ENCODE data around the gene TATDN2.

The TATDN2 gene

GRCh38 chr3:10205451-10206165 is 42.7 kb upstream of the TATDN2 start:
- H3K9ac ChIP-seq (ENCODE audit: low read length), result no peak overlapping the region
- DNase-seq, result peak; percentile 77 to 90

GRCh38 chr3:10206166-10206511 is 42.1 kb upstream of the TATDN2 start:
- no CpG with 5 or more reads among the region's 5 CpGs for WGBS (ENCODE audit: extremely low coverage, insufficient coverage, insufficient read length)
- no peak overlapping the region for H3K4me2 ChIP-seq (ENCODE audit: low read length)
- DNase-seq, result peak; percentile 45 to 46
- H3K18ac ChIP-seq (ENCODE audit: low read length), result no peak overlapping the region
- peaks cover 13% of the 10 kb centered on the region for H3K79me1 ChIP-seq (ENCODE audit: low read length)
- H2AK5ac ChIP-seq (ENCODE audit: low read length), result no peak overlapping the region
- H3K9ac ChIP-seq (ENCODE audit: low read length), result no peak overlapping the region
- no peaks in the 10 kb centered on the region for H3K27me3 ChIP-seq (ENCODE audit: insufficient read depth, low read length)
- peaks cover 2% of the 10 kb centered on the region for H3K9me3 ChIP-seq (ENCODE audit: insufficient read depth, low read depth, low read length)
- no peak overlapping the region for H2AFZ ChIP-seq (ENCODE audit: insufficient read depth, low read length, poor library complexity)
- no peaks in the 10 kb centered on the region for H3K79me2 ChIP-seq (ENCODE audit: control insufficient read depth, insufficient read depth, low read length, poor library complexity)
- no peak overlapping the region for H4K12ac ChIP-seq (ENCODE audit: low read depth, low read length)
- no peak overlapping the region for H3K4me3 ChIP-seq (ENCODE audit: low read depth, low read length)
- H2BK12ac ChIP-seq (ENCODE audit: low read length), result no peak overlapping the region
- no peak overlapping the region for H2BK5ac ChIP-seq (ENCODE audit: low read depth, low read length, poor library complexity)
- no peak overlapping the region for H3K23ac ChIP-seq (ENCODE audit: low read length)
- peaks cover 16 to 17% of the 10 kb centered on the region in 2 experiments for H3K4me1 ChIP-seq (ENCODE audit: control insufficient read depth in 1 of 2, insufficient read depth in 2 of 2, low read length in 2 of 2)
- H3K27ac ChIP-seq (ENCODE audit: low read depth, low read length), result peak overlapping the region; percentile 23
- no peaks in the 10 kb centered on the region for H3K36me3 ChIP-seq (ENCODE audit: control insufficient read depth in 1 of 2, insufficient read depth in 2 of 2, low read length in 2 of 2)
- H4K91ac ChIP-seq (ENCODE audit: low read depth, low read length), result peak overlapping the region; percentile 7
- H3K14ac ChIP-seq (ENCODE audit: low read length), result no peak overlapping the region
- no peak overlapping the region for H4K8ac ChIP-seq (ENCODE audit: low read depth, low read length)
- no peak overlapping the region for H3K4ac ChIP-seq (ENCODE audit: low read depth, low read length)
- H2BK120ac ChIP-seq (ENCODE audit: insufficient read depth, low read length, poor library complexity), result no peak overlapping the region

More at GRCh38 chr3:10205451-10206165, 42.7 kb upstream of the TATDN2 start:
- H3K79me2 ChIP-seq (ENCODE audit: control insufficient read depth, insufficient read depth, low read length, poor library complexity), result no peaks in the 10 kb centered on the region
- no peak overlapping the region for H3K23ac ChIP-seq (ENCODE audit: low read length)
- H3K9me3 ChIP-seq (ENCODE audit: insufficient read depth, low read depth, low read length), result peaks cover 2% of the 10 kb centered on the region
- no peak overlapping the region for H2AFZ ChIP-seq (ENCODE audit: insufficient read depth, low read length, poor library complexity)
- H2BK5ac ChIP-seq (ENCODE audit: low read depth, low read length, poor library complexity), result peak overlapping the region; percentile 76
- peak overlapping the region; percentile 34 for H2BK12ac ChIP-seq (ENCODE audit: low read length)
- H3K4ac ChIP-seq (ENCODE audit: low read depth, low read length), result peak overlapping the region; percentile 32
- no peak overlapping the region for H3K4me3 ChIP-seq (ENCODE audit: low read depth, low read length)
- H2AK5ac ChIP-seq (ENCODE audit: low read length), result peak overlapping the region; percentile 34
- no peak overlapping the region for H4K12ac ChIP-seq (ENCODE audit: low read depth, low read length)
- H4K8ac ChIP-seq (ENCODE audit: low read depth, low read length), result no peak overlapping the region
- peaks cover 16 to 17% of the 10 kb centered on the region in 2 experiments for H3K4me1 ChIP-seq (ENCODE audit: control insufficient read depth in 1 of 2, insufficient read depth in 2 of 2, low read length in 2 of 2)
- H3K27me3 ChIP-seq (ENCODE audit: insufficient read depth, low read length), result no peaks in the 10 kb centered on the region
- no peak overlapping the region for H3K4me2 ChIP-seq (ENCODE audit: low read length)
- H3K27ac ChIP-seq (ENCODE audit: low read depth, low read length), result peak overlapping the region; percentile 23
- H2BK120ac ChIP-seq (ENCODE audit: insufficient read depth, low read length, poor library complexity), result peak overlapping the region; percentile 73
- peak overlapping the region; percentile 65 for H3K14ac ChIP-seq (ENCODE audit: low read length)
- H3K36me3 ChIP-seq (ENCODE audit: control insufficient read depth in 1 of 2, insufficient read depth in 2 of 2, low read length in 2 of 2), result no peaks in the 10 kb centered on the region
- H4K91ac ChIP-seq (ENCODE audit: low read depth, low read length), result peak overlapping the region; percentile 61
- peaks cover 13% of the 10 kb centered on the region for H3K79me1 ChIP-seq (ENCODE audit: low read length)
- no CpG with 5 or more reads among the region's 7 CpGs for WGBS (ENCODE audit: extremely low coverage, insufficient coverage, insufficient read length)
- peak overlapping the region; percentile 50 for H3K18ac ChIP-seq (ENCODE audit: low read length)

DNA sequence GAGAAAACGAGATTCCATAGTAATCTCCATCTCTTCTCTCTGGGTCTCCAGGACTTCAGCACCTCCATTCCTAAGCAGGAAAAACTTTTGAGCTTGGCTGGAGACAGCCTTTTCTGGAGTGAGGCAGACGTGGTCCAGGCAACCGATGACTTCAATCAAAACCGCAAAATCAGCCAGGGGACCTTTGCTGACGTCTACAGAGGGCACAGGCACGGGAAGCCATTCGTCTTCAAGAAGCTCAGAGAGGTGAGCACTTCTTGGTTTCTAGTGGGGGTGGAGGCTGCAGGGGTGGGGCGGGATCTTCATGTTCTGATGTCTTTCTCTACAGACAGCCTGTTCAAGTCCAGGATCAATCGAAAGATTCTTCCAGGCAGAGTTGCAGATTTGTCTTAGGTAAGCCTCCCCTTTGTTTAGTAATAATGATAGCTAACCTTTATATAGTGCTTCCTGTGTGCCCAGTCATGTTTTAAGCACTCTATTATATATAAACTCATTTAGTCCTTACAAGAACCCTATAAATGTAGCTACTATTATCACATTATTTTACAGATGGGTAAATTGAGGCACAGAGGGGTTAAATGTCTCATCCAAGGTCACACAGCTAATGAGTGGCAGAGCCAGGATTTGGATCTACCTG is 35.0 kb upstream of the TATDN2 start:
- Histone ChIP-seq H3K4ac (ENCODE audit: low read depth, low read length) (no peak overlapping the region), H2BK120ac (ENCODE audit: insufficient read depth, low read length, poor library complexity) (no peak overlapping the region), H3K4me2 (ENCODE audit: low read length) (no peak overlapping the region), H3K79me1 (ENCODE audit: low read length) (no peaks in the 10 kb centered on the region), H3K9ac (ENCODE audit: low read length) (no peak overlapping the region), H3K9me3 (ENCODE audit: insufficient read depth, low read depth, low read length) (peaks cover 7% of the 10 kb centered on the region), H3K4me3 (ENCODE audit: low read depth, low read length) (no peak overlapping the region), H3K23ac (ENCODE audit: low read length) (no peak overlapping the region), H3K36me3 (ENCODE audit: control insufficient read depth in 1 of 2, insufficient read depth in 2 of 2, low read length in 2 of 2) (peaks cover 0 to 3% of the 10 kb centered on the region in 2 experiments), H2BK5ac (ENCODE audit: low read depth, low read length, poor library complexity) (no peak overlapping the region), H2AFZ (ENCODE audit: insufficient read depth, low read length, poor library complexity) (no peak overlapping the region), H4K91ac (ENCODE audit: low read depth, low read length) (no peak overlapping the region), H3K18ac (ENCODE audit: low read length) (no peak overlapping the region), H2AK5ac (ENCODE audit: low read length) (no peak overlapping the region), H4K8ac (ENCODE audit: low read depth, low read length) (no peak overlapping the region), H3K14ac (ENCODE audit: low read length) (no peak overlapping the region), H3K4me1 (ENCODE audit: control insufficient read depth in 1 of 2, insufficient read depth in 2 of 2, low read length in 2 of 2) (no peaks in the 10 kb centered on the region), H3K27ac (ENCODE audit: low read depth, low read length) (no peak overlapping the region), H2BK12ac (ENCODE audit: low read length) (no peak overlapping the region), H4K12ac (ENCODE audit: low read depth, low read length) (no peak overlapping the region), H3K27me3 (ENCODE audit: insufficient read depth, low read length) (no peaks in the 10 kb centered on the region), H3K79me2 (ENCODE audit: control insufficient read depth, insufficient read depth, low read length, poor library complexity) (no peaks in the 10 kb centered on the region)
- no CpG with 5 or more reads among the region's 9 CpGs for WGBS (ENCODE audit: extremely low coverage, insufficient coverage, insufficient read length)
- DNase-seq, result no peak

- Histone ChIP-seq H3K79me1 (ENCODE audit: low read length) (no peaks in the 10 kb centered on the region), H3K9ac (ENCODE audit: low read length) (no peak overlapping the region)
- no peak for DNase-seq
These were observed 32.5 kb upstream of the TATDN2 start for GRCh38 chr3:10215578-10216368.

More at GRCh38 chr3:10215578-10216368, 32.5 kb upstream of the TATDN2 start:
- H2BK120ac ChIP-seq (ENCODE audit: insufficient read depth, low read length, poor library complexity), result no peak overlapping the region
- H3K4me3 ChIP-seq (ENCODE audit: low read depth, low read length), result no peak overlapping the region
- no peak overlapping the region for H3K4me2 ChIP-seq (ENCODE audit: low read length)
- H3K4ac ChIP-seq (ENCODE audit: low read depth, low read length), result no peak overlapping the region
- no peak overlapping the region for H2AFZ ChIP-seq (ENCODE audit: insufficient read depth, low read length, poor library complexity)
- no CpG with 5 or more reads among the region's 6 CpGs for WGBS (ENCODE audit: extremely low coverage, insufficient coverage, insufficient read length)
- H3K4me1 ChIP-seq (ENCODE audit: control insufficient read depth in 1 of 2, insufficient read depth in 2 of 2, low read length in 2 of 2), result peaks cover 0 to 4% of the 10 kb centered on the region in 2 experiments
- H4K12ac ChIP-seq (ENCODE audit: low read depth, low read length), result no peak overlapping the region
- H4K91ac ChIP-seq (ENCODE audit: low read depth, low read length), result no peak overlapping the region
- H3K18ac ChIP-seq (ENCODE audit: low read length), result no peak overlapping the region
- H2BK5ac ChIP-seq (ENCODE audit: low read depth, low read length, poor library complexity), result no peak overlapping the region
- no peak overlapping the region for H4K8ac ChIP-seq (ENCODE audit: low read depth, low read length)
- H3K23ac ChIP-seq (ENCODE audit: low read length), result no peak overlapping the region
- no peaks in the 10 kb centered on the region for H3K27me3 ChIP-seq (ENCODE audit: insufficient read depth, low read length)
- H2AK5ac ChIP-seq (ENCODE audit: low read length), result no peak overlapping the region
- no peaks in the 10 kb centered on the region for H3K79me2 ChIP-seq (ENCODE audit: control insufficient read depth, insufficient read depth, low read length, poor library complexity)
- H3K14ac ChIP-seq (ENCODE audit: low read length), result no peak overlapping the region
- no peak overlapping the region for H3K27ac ChIP-seq (ENCODE audit: low read depth, low read length)
- H3K9me3 ChIP-seq (ENCODE audit: insufficient read depth, low read depth, low read length), result peaks cover 7% of the 10 kb centered on the region
- no peak overlapping the region for H2BK12ac ChIP-seq (ENCODE audit: low read length)
- peaks cover 0 to 3% of the 10 kb centered on the region in 2 experiments for H3K36me3 ChIP-seq (ENCODE audit: control insufficient read depth in 1 of 2, insufficient read depth in 2 of 2, low read length in 2 of 2)
